PFSK-1 (cell line): ENCODE results near the gene MXI1.

Source experiments
- FOXP2 ChIP-seq: optimal IDR thresholded peaks from 2 replicates; pipeline ENCODE3; 2011; ENCODE audit warnings: borderline replicate concordance, control low read depth, inconsistent platforms; ENCODE audit not compliant: insufficient read depth; ENCODE audit errors: extremely low read length, extremely low read depth
- POLR2AphosphoS5 ChIP-seq: IDR thresholded peaks from 2 replicates; pipeline ENCODE4 v1.6.1; 2012; ENCODE audit warnings: low read depth, mild to moderate bottlenecking, control low read depth, low read length, moderate library complexity
- REST ChIP-seq, 2 experiments: IDR thresholded peaks; 2 replicates each; pipeline versions ENCODE4 v1.6.1 to v1.8.0; 2011 to 2012; ENCODE audit warnings: low read depth in 2 of 2, low read length in 2 of 2, control low read depth in 1 of 2, inconsistent platforms in 1 of 2, mild to moderate bottlenecking in 1 of 2, moderate library complexity in 1 of 2; ENCODE audit not compliant: insufficient read depth in 1 of 2
- SIN3A ChIP-seq: IDR thresholded peaks from 2 replicates; pipeline ENCODE4 v1.6.1; 2012; ENCODE audit warnings: mild to moderate bottlenecking, low read length, moderate library complexity, borderline replicate concordance; ENCODE audit not compliant: insufficient read depth
- TAF1 ChIP-seq: IDR thresholded peaks from 2 replicates; pipeline ENCODE4 v1.6.1; 2012; ENCODE audit warnings: low read length, control low read depth, borderline replicate concordance; ENCODE audit not compliant: insufficient read depth

The MXI1 gene

GRCh38 chr10:110305767-110306451 is 98.5 kb downstream of the MXI1 start:
- TF ChIP-seq REST (IDR thresholded peaks at IDR 0.05; ENCODE audit: insufficient read depth in 1 of 2, low read depth in 2 of 2, low read length in 2 of 2) (no peak), TAF1 (no peak), POLR2AphosphoS5 (no peak), SIN3A (no peak), FOXP2 (no peak)

GRCh38 chr10:110306452-110306768 is 99.0 kb downstream of the MXI1 start:
- TF ChIP-seq POLR2AphosphoS5 (no peak), TAF1 (no peak), SIN3A (no peak), REST (IDR thresholded peaks at IDR 0.05; ENCODE audit: insufficient read depth in 1 of 2, low read depth in 2 of 2, low read length in 2 of 2) (no peak), FOXP2 (no peak)

GRCh38 chr10:110307805-110308204 is 100.4 kb downstream of the MXI1 start:
- TF ChIP-seq TAF1, result no peak
- TF ChIP-seq FOXP2, result no peak
- TF ChIP-seq SIN3A, result no peak
- no peak for TF ChIP-seq REST (IDR thresholded peaks at IDR 0.05; ENCODE audit: insufficient read depth in 1 of 2, low read depth in 2 of 2, low read length in 2 of 2)
- no peak for TF ChIP-seq POLR2AphosphoS5

DNA sequence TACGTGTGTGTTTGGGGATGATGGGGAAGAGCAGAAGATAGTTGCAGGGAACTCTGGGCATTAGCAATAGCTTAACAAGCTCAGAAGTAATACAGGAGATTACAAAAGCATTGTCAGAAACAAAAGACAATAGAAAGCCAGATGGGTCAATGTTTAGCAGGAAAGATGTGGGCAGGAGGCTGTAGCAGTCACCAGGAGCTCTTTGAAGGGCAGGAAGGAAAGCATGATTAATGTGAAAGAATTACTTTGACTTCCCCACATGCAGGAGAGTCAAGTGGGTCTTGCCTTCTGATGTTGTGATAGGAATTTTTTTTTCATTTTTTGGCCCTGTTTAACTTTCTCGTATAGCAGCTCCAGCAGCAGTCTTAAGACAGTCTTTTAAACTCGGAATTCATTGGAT is 103.3 kb downstream of the MXI1 start:
- TF ChIP-seq REST (IDR thresholded peaks at IDR 0.05; ENCODE audit: insufficient read depth in 1 of 2, low read depth in 2 of 2, low read length in 2 of 2) (no peak), POLR2AphosphoS5 (no peak), TAF1 (no peak), SIN3A (no peak), FOXP2 (no peak)

DNA sequence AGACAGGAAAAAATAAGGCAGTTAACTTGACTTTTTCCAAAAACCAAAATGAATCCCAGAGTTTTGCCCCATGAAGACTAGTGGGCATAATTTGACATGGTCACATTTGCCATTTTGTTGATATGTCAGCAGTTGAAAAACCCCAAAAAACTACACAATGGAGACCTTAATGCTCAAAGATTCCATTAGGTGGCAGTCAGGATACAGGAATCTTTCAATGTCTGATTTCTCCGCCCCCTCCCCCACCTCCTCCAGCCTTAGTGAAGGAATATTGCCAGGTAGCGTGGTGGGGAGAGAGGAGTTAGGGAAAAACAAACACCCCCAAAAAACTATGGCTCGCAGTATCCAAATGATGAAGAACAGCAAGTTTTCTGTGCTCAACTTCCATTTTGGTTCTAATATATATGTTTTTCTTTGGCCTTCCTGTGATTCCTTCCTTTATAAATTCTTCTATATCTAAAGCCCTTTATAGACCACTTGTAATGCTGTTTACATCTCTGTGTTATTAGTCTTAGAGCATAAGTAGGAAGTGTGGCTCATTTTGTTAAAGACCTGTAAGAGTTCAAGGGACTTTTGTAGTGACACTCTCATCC is 104.0 kb downstream of the MXI1 start:
- TF ChIP-seq FOXP2, result no peak
- TF ChIP-seq POLR2AphosphoS5, result no peak
- no peak for TF ChIP-seq SIN3A
- no peak for TF ChIP-seq TAF1
- no peak for TF ChIP-seq REST (IDR thresholded peaks at IDR 0.05; ENCODE audit: insufficient read depth in 1 of 2, low read depth in 2 of 2, low read length in 2 of 2)
